Hindlimb muscle (tissue), 1 donor: ENCODE measurements around the gene ITIH6. TPM values are rescaled to one million over a fixed set of nuclear protein-coding genes. Genes with fewer than 3 reads are reported as not detected.
"Not testable (repeated sequence)": the region's sequence is repeated elsewhere in the genome, so short reads cannot be mapped to it uniquely, and the experiment has no call there.

Source experiments
- DNase-seq: peaks from one replicate; pipeline ENCODE4 v3.0.0-alpha.2; 2013
- polyA plus RNA-seq: library from polyadenylated mRNA; unstranded; fragments of 120-200 nt; gene quantifications from one replicate; pipeline ENCODE4 v1.2.1, GENCODE V29; 2013; ENCODE audit not compliant: insufficient read length

ITIH6 gene
- polyA plus RNA-seq, 1 donor = 0.80 TPM

DNA sequence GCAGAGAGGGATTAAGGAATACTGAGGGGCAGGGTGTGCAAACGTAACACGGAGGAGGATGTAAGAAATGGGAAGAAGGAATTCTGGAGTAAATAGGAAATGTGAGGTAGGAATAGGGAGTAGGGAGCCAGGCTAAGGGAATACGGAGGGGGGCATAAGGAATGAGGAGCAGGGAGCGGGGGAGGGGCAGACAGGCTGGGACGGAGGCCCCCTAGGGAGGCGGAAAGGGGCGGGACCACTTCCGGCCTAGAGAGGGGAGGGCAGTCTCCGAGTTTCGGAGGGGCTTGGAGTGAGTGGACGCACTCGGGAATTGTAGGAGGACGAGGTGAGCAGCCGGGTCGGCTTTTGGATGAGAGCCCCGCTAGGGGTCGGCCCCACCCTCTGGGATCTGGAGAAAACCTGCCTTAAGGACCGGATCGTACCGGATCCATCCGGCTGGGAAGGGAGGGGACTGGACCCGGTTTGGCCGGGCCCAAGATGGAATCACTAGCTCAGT lies 10.1 kb upstream of the ITIH6 start:
- peak; percentile 84 for DNase-seq

DNA sequence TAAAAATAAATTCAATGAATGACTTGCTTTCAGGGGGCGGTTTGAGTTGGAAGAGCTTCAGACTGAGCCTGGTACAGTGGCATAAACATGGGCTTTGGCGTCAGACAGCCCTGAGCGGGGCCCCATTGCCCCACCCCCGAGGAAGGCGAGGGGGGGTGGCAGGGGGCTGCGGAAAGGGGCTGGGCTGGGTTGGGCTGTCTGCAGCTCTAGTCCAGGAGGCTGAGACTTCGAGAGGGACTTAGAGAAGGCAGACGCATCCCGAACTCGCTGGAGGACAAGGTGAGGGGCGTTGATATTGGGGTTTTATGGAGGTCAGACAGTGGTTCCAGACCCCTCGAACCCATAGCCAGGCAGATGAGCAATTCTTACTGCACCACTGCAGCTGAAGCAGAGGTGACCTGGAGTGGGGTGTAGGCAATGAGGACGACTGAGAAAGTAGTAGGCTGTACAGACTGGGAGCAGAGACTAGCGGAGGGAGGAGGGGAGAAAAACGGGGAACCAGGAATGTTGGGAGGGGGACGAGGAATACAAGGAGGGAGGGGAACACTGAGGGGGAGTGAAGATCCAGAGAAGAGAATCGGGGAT lies 9.6 kb upstream of the ITIH6 start, which contains the start of gene MAGED2:
Gene MAGED2, plus strand, starts transcription at position 222 of the 585 bp plus-strand sequence. CDS start 1,587 bp downstream, outside the sequence.
- peak; percentile 72 for DNase-seq

DNA sequence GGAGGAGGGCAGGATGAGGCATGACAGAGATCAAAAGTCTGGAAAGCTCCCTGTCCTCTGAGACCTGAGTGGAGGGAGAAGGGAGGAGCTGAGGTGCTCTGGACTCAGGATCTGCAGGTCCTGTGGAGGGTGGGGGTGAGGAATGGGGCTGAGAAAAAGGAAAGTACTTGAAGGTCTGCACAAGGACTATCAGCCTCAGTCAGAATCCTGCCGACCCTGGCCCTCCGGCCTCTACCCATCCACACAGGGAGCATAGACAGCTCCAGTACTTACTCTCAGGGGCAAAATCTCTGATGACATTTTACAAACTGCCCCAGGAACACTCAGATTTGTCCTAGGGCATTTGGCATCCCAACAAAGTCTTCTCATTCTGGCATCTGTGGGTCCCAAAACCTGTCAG lies 991 bp upstream of the ITIH6 start:
- DNase-seq = no peak

DNA sequence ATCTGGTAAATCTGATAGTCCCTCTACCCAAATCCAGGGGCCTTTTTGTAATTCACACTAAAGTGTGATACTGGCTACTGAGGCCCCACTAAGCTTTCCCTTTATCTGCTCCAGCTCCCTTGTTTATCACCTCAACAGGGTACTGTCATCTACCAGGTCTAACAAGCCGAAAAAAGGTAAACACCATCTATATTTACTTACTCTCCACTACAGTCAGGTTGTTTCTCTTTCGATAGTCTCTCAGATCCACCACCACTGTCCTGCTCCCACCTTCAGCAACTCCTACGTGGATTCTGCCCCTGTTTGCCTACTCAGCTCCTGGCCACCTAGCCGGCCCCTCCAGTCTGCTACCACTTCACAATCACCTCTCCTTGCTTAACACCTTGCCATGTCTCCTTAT lies 3.3 kb downstream of the ITIH6 start:
- no peak for DNase-seq

DNA sequence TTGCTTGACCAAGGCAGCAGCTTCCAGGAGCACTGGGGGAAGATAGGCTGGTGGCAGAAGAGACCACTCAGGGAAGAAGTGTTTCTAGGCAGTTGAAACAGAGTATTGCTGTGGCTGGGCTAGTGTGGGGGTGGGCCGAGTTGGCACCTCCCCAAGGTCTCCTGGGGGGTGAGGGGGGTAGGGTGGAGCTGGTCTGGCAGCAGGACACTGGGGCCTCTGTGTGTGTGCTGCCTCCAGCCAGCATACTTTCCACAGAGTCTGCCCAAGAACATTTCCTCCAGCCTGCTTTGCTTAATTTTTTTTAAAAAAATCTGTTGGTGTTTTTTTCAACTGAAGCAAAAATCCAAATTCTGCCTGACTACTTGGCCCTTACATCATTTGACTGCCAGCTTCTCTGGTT lies 4.0 kb downstream of the ITIH6 start:
- DNase-seq = peak; percentile 66

DNA sequence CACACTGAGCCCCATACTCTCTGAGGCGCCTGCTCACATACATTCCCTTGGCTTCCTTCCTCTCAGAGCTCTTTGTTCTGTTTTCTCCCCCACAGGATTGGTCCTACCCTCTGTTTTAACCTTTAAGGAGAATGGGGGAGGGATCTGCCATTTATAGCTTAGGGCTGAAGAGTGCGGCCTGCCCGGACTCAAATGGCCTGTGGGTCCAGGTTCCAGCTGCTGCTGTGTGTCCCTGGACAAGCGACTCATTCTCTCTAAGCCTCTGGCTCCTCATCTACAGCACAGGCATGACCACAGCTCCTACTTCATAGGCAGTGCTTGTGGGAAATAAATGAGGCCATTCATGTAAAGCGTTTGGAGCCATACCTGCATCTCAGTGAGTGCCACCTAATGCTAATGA lies 8.7 kb downstream of the ITIH6 start:
- DNase-seq = not testable (repeated sequence)

DNA sequence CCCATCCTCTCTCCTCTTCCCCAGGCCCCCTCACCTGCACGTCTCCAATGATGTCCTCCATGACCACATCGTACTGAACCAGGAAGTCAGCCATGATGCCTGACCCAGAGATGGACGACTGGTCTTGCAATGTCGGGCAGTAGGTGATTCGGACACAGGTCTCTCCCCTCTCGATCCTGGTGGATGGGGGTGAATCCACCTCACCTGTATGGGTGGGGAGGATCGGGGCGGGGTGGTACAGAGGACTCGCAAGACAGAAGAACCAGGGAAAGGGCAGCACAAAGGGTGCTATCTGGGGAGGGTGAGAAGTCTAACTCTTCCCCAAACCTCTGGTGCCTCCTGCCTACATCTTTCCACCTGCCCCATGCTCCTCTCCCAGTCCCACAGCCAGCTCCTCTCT lies 9.6 kb downstream of the ITIH6 start:
- DNase-seq = no peak

DNA sequence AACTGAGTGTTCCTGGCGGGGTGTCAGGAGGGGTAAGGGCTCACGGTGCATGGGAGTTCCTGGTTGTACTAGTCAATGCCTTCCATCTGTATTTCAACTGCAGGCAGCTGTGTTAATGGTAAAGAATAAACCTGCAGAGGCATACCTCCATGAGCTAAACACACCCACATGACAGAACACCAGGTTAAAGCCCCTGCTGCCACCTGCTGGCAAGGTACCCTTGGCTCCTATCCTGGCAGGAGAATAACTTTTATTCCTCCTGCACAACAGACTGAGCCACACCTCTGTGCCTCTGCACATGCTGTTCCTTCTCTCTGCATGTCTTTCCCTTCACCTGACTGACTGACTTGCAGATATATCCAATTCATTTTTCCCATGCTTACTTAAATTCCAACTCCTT lies 11.1 kb downstream of the ITIH6 start:
- no peak for DNase-seq

DNA sequence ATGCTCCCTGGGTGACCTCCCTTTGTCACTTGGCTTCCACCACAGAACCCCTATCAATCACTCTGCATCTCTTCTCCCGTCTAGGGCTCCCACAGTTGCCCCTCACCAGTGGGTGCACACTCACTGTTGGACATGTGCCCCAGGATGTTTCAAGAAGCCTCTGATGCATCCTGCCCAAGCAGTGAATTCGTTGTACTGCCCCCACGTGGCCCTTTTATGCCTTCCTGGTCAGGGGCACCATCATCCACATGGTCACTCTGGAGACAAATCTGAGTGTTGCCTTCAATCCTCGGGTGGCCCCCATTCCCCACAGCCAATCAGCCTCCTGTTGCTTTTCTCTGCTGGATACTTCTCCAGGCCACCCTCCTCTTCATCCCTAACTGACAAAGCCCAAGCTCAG lies 12.2 kb downstream of the ITIH6 start:
- DNase-seq = no peak

DNA sequence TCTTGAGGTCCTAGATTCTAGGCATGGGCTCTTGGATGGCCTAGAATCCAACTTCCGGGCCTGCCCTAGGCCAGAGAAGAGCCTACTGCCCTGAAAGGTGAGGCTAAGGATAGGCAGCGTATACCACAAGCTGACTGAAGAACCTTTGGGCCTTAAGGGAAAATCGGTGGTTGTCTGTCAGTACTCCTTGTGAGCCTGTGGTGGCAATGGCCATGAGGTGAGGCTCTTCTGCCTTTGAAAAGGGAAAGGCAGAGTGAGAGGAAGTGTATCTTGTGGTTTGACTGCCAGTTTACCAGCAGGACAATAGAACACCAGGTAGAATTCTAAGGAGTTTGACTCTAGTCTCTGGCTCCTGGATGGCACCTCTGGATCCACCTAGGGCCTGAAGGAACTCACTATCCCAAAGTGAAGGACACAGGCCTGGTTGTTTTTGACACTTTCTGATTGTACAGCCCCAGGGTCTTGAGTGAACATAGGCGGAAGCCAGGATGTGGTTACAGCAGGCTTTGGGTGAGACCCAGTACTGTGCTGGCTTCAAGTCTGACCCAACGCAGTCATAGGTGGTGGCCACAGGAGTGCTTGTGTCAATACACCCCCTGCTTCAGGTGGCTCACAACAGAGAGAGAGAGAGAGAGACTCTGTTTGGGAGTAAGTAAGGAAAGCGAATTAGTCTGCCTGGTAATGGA lies 20.9 kb downstream of the ITIH6 start:
- DNase-seq = no peak

DNA sequence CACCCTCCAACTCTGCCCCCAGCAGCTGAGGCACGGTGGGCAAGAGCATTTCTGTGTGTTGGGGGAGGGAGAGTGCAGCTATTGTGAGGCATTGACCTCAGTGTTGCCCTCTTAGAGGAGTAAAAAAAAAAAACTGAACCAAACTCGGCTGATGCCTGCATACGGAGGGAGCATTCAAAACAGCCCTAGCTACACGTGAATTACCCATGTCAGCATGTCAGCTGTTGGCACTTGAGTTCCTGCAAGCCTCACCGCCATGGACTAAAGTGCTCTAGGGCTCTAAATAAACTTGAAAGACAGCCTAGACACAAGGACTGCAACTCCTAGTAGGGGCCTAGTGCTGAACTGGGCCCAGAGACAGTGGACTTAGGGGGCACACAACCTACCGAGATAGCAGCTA lies 22.0 kb downstream of the ITIH6 start:
- DNase-seq = no peak

DNA sequence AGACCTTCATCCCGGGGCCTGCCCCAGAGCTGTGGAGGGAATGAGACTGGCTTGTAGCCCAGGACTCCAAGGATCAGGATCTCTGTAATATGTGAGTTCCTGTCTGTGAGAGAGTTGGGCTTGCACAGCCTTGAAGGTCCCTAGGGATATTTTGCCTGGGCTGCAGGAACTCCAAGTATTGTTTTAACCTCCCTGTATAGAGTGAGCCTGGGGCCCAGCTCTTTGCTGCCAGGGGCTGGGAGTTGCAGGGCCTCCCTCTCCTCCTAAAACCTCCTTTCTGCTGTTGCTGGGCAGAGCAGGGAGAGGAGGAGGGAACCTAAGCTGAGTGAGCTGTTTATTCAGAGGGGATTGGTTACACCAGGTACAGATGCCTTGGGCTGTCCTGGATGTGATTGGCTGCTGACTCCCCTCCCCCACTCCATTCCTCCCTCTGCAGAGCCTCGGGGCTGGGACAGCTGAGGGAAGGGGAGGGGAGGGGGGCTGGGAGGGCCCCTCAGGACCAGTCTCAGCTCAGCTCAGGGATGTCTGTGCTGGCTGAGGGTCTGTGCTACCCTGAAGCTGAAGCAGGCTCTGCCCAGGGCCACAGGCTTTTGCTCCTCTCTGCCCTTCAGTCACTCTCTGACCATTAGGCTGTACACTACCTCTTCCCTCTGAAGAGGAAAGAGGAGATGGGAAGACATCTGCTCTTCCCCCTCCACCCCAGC lies 23.5 kb downstream of the ITIH6 start:
- DNase-seq = peak; percentile 74

DNA sequence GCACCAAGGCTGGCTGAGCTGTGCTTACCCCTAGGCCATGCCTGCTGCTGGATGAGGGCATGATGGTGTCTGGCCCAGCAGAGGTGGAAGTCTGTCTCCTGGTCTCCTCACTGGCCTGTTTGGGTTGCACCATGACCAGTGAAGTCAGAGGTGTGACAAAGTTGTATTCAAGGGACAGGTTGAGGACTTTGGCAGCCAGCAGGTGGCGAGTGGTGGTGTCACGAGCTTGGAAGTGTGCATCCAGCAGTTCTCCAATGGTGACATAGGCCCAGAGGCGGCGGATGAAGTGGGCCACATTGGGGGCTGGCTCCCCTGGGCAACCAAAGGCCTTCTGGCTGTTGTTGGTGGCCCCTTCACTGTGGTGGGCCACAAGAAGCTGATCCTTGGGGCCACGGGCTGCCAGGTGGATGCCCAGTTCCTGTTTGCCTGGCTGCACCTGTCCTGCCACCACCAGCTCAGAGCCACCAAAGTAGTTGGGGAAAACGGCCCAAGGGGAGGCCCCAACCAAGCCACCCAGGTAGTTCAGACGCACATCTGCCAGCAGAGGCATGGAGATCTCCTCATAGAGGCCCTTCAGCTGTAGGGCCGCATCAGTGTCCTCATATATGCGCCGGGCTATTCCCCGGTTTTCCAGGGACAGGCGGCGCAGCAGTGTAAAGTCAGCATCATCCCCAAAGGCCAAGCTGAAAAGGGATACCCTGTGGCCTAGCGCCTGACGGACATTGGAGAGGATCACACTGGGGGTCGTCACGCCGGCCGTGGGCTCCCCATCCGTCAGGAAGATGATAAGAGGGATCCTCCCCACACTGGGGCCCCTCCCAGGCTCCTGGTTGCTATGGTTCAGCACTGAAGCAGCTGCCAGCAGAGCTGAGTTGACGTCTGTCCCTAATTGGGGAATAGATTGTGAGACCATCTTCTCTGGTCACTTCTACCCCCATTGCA lies 39.7 kb downstream of the ITIH6 start:
- no peak for DNase-seq

DNA sequence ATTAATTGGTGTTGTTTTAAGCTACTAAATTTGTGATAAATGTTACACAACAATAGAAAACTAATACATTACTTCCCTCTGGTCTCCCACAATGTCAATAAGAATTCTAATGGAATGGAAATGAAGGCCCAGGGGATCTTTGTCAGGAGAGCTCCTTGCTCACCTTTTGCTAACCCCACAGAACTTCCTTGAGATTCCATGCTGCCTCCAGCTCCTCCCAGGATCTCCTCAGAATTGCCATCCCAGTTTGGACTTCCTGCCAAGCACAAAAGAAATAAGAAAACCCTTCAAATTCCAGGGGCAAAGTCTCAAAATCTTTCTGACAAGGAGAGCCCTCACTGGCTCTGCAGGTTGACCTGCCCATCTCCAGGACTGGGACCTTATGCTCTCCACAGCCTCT lies 43.2 kb downstream of the ITIH6 start:
- no peak for DNase-seq

DNA sequence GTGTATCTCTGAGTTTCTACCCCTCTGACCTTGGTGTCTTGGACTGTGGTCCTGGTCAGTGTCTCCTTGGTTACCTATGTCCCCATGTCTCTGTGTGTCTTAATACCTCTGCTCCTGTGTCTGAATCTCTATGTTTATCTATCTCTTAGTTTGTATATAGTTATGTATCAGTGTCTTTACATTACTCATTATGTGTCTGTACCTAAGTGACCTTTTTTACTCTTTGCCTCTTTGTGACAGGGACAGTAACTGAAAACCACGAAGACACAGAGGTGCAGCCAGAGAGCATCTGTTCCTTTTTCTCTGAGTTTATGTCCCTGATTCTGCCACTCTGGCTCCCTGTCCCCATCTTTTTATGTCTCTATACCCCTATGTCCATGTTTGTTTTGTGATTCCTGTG lies 49.4 kb downstream of the ITIH6 start:
- DNase-seq = no peak

DNA sequence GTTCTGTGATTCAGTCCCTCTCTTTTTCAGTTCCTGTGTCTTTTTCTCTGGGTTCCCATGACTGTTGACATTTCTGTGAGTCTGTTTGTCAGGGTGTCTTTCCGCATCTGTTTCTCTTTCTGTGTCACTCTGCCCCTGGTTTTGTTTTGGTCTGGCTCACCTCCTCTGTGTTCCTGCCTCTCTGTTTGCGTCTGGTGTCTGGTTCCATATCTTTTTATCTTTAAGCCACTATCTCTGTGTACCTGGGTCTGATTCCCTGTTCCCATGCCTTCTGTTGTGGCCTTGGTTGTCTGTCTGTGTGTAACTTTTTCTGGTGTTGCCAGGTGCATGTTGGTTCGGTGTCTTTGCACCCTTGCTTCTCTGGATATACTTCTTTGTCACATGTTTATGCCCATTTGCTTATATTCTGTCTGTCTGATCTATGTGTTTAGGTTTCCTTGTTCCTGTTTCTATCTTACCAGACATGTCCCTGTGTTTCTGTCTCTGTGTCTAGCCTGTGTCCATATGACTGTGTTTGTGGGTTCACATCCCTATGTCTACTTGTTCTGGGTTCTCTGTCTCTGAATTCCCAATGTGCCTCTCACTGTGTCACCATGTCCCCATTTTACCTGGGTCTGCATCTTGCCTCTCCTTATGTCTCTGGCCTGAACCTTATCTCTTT lies 50.2 kb downstream of the ITIH6 start:
- no peak for DNase-seq

DNA sequence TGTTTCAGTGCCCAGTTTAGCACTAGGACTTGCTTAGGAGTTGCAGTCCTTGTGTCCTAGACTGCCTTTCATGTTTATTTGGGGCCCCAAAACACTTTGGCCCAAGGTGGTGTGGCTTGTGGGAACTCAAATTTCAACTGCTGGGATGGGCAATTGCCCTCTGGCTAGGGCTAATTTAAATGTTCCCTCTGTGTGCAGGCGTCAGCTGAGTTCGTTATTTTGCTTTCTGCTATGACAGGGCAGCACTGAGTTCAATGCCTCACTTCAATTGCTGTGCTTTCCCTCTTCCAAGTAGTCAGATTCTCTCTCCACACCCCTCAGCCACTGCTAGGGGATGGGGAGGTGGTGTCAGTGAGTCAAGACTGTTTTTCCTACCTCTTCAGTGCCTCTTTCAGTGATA lies 51.1 kb downstream of the ITIH6 start:
- DNase-seq = no peak

DNA sequence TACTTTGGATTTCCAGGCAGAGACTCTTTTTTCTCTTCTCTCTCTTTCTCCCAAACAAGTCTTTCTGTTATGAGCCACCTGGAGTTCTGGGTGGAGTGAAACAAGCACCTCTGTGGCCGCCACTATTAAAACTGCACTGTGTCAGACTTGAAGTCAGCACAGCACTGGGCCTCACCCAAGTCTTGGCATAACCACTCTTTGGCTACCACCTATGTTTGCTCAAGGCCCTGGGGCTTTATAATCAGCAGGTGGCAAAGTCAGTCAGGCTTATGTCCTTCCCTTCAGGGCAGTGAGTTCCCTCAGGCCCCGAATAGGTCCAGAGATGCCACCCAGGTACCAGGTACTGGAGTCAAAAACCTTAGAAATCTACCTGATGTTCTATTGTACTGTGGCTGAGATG lies 52.4 kb downstream of the ITIH6 start:
- DNase-seq = no peak

DNA sequence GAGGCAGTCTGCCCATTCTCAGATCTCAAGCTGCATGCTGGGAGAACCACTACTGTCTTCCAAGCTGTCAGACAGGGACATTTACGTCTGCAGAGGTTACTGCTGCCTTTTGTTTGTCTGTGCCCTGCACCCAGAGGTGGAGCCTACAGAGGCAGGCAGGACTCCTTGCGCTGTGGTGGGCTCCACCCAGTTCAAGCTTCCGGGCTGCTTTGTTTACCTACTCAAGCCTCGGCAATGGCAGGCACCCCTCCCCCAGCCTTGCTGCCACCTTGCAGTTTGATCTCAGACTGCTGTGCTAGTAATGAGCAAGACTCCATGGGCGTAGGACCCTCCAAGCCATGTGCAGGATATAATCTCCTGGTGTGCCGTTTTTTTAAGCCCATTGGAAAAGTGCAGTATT lies 59.5 kb downstream of the ITIH6 start:
- DNase-seq = not testable (repeated sequence)

DNA sequence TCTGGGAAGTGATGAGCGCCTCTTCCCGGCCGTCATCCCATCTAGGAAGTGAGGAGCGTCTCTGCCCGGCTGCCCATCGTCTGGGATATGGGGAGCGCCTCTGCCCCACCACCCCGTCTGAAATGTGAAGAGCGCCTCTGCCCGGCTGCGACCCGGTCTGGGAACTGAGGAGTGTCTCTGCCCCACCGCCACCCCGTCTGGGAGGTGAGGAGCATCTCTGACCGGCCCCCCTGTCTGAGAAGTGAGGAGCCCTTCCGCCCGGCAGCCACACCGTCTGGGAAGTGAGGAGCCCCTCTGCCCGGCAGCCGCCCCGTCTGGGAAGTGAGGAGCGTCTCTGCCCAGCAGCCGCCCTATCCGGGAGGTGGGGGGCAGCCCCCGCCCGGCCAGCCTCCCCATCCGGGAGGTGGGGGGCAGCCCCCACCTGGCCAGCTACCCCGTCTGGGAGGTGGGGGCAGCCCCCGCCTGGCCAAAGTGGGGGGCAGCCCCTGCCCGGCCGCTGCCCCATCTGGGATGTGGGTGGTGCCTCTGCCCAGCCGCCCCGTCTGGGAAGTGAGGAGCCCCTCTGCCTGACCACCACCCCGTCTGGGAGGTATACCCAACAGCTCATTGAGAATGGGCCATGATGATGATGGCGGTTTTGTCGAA lies 61.6 kb downstream of the ITIH6 start:
- DNase-seq = not testable (repeated sequence)

DNA sequence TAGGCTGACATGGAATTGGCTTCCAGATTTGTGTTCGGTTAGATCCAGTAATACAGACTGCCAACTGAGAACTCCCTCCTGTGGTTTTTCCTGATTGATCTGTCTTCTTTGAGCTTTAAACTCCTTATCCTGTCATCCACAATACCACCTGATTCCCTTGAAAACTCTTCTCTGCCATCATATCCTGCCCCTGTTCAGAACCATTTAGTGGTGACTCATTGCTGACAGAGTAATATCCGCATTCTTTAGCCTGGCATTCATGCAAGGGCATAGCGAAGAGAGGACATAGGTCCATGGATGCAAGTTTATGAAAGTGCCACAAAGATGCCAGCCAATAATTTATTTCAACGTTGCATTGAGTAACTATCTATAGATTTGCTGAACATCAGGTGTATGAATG lies 76.6 kb downstream of the ITIH6 start:
- no peak for DNase-seq

DNA sequence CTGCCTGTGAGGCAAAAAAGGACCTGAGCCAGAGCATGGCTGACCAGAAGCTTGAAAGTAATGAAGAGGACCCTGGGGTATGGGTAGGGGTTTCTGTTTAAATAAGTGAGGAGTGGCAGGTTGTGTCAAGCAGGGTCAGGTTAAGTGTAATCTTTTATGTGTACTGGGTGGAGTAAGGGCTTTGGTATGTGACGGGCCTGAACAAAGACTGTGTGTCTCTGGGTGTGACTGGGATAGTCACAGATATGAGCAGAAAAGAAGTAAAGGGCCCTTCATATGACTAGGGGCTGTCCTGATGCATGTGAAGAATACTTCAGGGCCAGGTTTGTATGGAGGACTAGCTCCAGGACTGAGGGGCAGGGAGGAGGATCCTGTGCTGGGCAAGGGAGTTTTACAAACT lies 82.4 kb downstream of the ITIH6 start:
- no peak for DNase-seq
